Colon (tissue), 2 donors: ENCODE results near the gene NEDD1.

Experiments
- FAIRE-seq: peaks from 2 replicates; lab custom pipeline; 2012; peaks lifted over from hg19 to GRCh38; lab: Jason Lieb, UNC
- donor health status: control.
- donor health status: control.

Gene NEDD1

GRCh38 chr12:96906849-96907670 lies at the start of gene NEDD1:
TSS of gene NEDD1 (plus strand) at chr12:96907257. CDS start at chr12:96909760, 2,503 bp downstream.
- no peak for FAIRE-seq

GRCh38 chr12:96858162-96858561 lies 48.9 kb upstream of the NEDD1 start:
- no peak for FAIRE-seq

- no peak for FAIRE-seq
Measured at GRCh38 chr12:96861656-96862055, 45.4 kb upstream of the NEDD1 start.

GRCh38 chr12:96862326-96862725 lies 44.7 kb upstream of the NEDD1 start:
- no peak for FAIRE-seq

- FAIRE-seq, result no peak
Measured at GRCh38 chr12:96864335-96864734, 42.7 kb upstream of the NEDD1 start.

- FAIRE-seq, result no peak
Measured at GRCh38 chr12:96866801-96867590, 40.1 kb upstream of the NEDD1 start.

- no peak for FAIRE-seq
Measured at GRCh38 chr12:96870946-96871345, 36.1 kb upstream of the NEDD1 start.

- no peak for FAIRE-seq
Measured at GRCh38 chr12:96872961-96873360, 34.1 kb upstream of the NEDD1 start.

- no peak for FAIRE-seq
Measured at GRCh38 chr12:96874211-96874610, 32.8 kb upstream of the NEDD1 start.

- no peak for FAIRE-seq
Measured at GRCh38 chr12:96876966-96877365, 30.1 kb upstream of the NEDD1 start.

GRCh38 chr12:96878704-96879103 lies 28.4 kb upstream of the NEDD1 start:
- no peak for FAIRE-seq

GRCh38 chr12:96879301-96879700 lies 27.8 kb upstream of the NEDD1 start:
- FAIRE-seq, result no peak

GRCh38 chr12:96880220-96880619 lies 26.8 kb upstream of the NEDD1 start:
- no peak for FAIRE-seq

- FAIRE-seq, result no peak
Measured at GRCh38 chr12:96881608-96882007, 25.4 kb upstream of the NEDD1 start.

GRCh38 chr12:96882862-96883261 lies 24.2 kb upstream of the NEDD1 start:
- FAIRE-seq, result no peak

- FAIRE-seq, result no peak
Measured at GRCh38 chr12:96883571-96883970, 23.5 kb upstream of the NEDD1 start.

- FAIRE-seq, result no peak
Measured at GRCh38 chr12:96886998-96887677, 19.9 kb upstream of the NEDD1 start.

GRCh38 chr12:96889273-96889933 lies 17.7 kb upstream of the NEDD1 start:
- FAIRE-seq, result no peak

GRCh38 chr12:96890331-96890730 lies 16.7 kb upstream of the NEDD1 start:
- FAIRE-seq, result no peak

GRCh38 chr12:96892104-96892503 lies 15.0 kb upstream of the NEDD1 start:
- no peak for FAIRE-seq

- FAIRE-seq, result no peak
Measured at GRCh38 chr12:96897421-96897820, 9.6 kb upstream of the NEDD1 start.

- FAIRE-seq, result no peak
Measured at GRCh38 chr12:96901175-96901574, 5.9 kb upstream of the NEDD1 start.
